ENCODE results near the gene MOG.

MOG gene

GRCh38 chr6:29620630-29621029 lies 36.3 kb upstream of the MOG start:
- Histone ChIP-seq H2AFZ (ENCODE audit: low read length) (no peak overlapping the region), H3K27ac (ENCODE audit: low read depth, low read length, poor library complexity, severe bottlenecking) (no peak overlapping the region), H3F3A (ENCODE audit: insufficient read depth, low read length) (no peaks in the 10 kb centered on the region), H3K79me2 (ENCODE audit: insufficient read depth, low read length) (no peaks in the 10 kb centered on the region), H3K4me3 (ENCODE audit: low read depth, low read length, poor library complexity, severe bottlenecking) (no peak overlapping the region), H3K27me3 (ENCODE audit: insufficient read depth, low read length) (no peaks in the 10 kb centered on the region), H3K4me1 (ENCODE audit: insufficient read depth, low read length, severe bottlenecking) (no peaks in the 10 kb centered on the region), H3K9me2 (ENCODE audit: low read depth, low read length) (no peaks in the 10 kb centered on the region), H3K4me2 (ENCODE audit: low read length) (no peak overlapping the region), H3K9ac (ENCODE audit: low read length) (no peak overlapping the region), H3K9me3 (ENCODE audit: low read length) (no peaks in the 10 kb centered on the region), H4K20me1 (ENCODE audit: insufficient read depth, low read length) (no peaks in the 10 kb centered on the region), H3K36me3 (ENCODE audit: insufficient read depth, low read length) (no peaks in the 10 kb centered on the region)
- TF ChIP-seq, protein P1, sequence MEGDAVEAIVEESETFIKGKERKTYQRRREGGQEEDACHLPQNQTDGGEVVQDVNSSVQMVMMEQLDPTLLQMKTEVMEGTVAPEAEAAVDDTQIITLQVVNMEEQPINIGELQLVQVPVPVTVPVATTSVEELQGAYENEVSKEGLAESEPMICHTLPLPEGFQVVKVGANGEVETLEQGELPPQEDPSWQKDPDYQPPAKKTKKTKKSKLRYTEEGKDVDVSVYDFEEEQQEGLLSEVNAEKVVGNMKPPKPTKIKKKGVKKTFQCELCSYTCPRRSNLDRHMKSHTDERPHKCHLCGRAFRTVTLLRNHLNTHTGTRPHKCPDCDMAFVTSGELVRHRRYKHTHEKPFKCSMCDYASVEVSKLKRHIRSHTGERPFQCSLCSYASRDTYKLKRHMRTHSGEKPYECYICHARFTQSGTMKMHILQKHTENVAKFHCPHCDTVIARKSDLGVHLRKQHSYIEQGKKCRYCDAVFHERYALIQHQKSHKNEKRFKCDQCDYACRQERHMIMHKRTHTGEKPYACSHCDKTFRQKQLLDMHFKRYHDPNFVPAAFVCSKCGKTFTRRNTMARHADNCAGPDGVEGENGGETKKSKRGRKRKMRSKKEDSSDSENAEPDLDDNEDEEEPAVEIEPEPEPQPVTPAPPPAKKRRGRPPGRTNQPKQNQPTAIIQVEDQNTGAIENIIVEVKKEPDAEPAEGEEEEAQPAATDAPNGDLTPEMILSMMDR (IDR thresholded peaks at IDR 0.05; ENCODE audit: low read length) = no peak
- TF ChIP-seq EZH2 (IDR thresholded peaks at IDR 0.05; ENCODE audit: borderline replicate concordance, low read length) = no peak

GRCh38 chr6:29624520-29624961 lies 32.4 kb upstream of the MOG start:
- no peaks in the 10 kb centered on the region for H3K27me3 ChIP-seq (ENCODE audit: insufficient read depth, low read length)
- H3K4me3 ChIP-seq (ENCODE audit: low read depth, low read length, poor library complexity, severe bottlenecking) = no peak overlapping the region
- H3K9me3 ChIP-seq (ENCODE audit: low read length) = no peaks in the 10 kb centered on the region
- H3K4me1 ChIP-seq (ENCODE audit: insufficient read depth, low read length, severe bottlenecking) = peaks cover 11% of the 10 kb centered on the region
- no peak overlapping the region for H3K4me2 ChIP-seq (ENCODE audit: low read length)
- no peaks in the 10 kb centered on the region for H3K9me2 ChIP-seq (ENCODE audit: low read depth, low read length)
- H2AFZ ChIP-seq (ENCODE audit: low read length) = no peak overlapping the region
- H3K79me2 ChIP-seq (ENCODE audit: insufficient read depth, low read length) = no peaks in the 10 kb centered on the region
- no peak overlapping the region for H3K27ac ChIP-seq (ENCODE audit: low read depth, low read length, poor library complexity, severe bottlenecking)
- no peak overlapping the region for H3K9ac ChIP-seq (ENCODE audit: low read length)
- H3K36me3 ChIP-seq (ENCODE audit: insufficient read depth, low read length) = no peaks in the 10 kb centered on the region
- TF ChIP-seq, protein P1 (IDR thresholded peaks at IDR 0.05; ENCODE audit: low read length) = no peak
- no peak for TF ChIP-seq EZH2 (IDR thresholded peaks at IDR 0.05; ENCODE audit: borderline replicate concordance, low read length)
- no peaks in the 10 kb centered on the region for H3F3A ChIP-seq (ENCODE audit: insufficient read depth, low read length)
- H4K20me1 ChIP-seq (ENCODE audit: insufficient read depth, low read length) = no peaks in the 10 kb centered on the region

DNA sequence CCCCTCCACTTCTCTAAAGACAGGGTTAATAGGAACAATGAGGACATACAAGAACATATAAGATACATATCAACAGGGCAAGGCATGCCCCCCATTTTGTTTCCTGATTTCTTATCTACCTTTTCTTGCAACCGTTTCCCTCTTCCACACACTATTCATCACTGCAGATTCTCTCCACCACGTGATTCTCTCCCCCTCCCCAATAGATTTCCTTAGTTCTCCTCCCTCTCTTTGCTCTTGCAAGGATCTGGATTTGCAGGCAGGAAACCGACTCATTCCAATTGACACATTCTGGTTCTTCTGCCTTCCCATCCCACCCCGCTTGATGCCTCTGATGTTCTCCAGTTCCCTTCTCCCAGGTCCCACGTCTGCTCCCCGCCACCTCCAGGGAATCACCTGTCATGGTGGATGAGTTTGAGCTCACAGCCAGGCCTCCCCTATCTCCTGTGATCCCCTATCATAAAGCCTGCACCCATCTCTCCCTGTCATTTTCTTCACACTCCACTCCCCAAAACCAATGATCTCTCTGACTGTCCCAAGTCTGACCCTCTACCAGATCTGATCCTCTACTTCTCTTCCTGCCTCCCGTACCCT lies 31.5 kb upstream of the MOG start:
- Histone ChIP-seq H3K9me2 (ENCODE audit: low read depth, low read length) (no peaks in the 10 kb centered on the region), H2AFZ (ENCODE audit: low read length) (no peak overlapping the region), H3K4me1 (ENCODE audit: insufficient read depth, low read length, severe bottlenecking) (peaks cover 11% of the 10 kb centered on the region), H4K20me1 (ENCODE audit: insufficient read depth, low read length) (no peaks in the 10 kb centered on the region), H3F3A (ENCODE audit: insufficient read depth, low read length) (no peaks in the 10 kb centered on the region), H3K4me2 (ENCODE audit: low read length) (no peak overlapping the region), H3K9me3 (ENCODE audit: low read length) (no peaks in the 10 kb centered on the region), H3K79me2 (ENCODE audit: insufficient read depth, low read length) (no peaks in the 10 kb centered on the region), H3K27me3 (ENCODE audit: insufficient read depth, low read length) (no peaks in the 10 kb centered on the region), H3K27ac (ENCODE audit: low read depth, low read length, poor library complexity, severe bottlenecking) (no peak overlapping the region), H3K4me3 (ENCODE audit: low read depth, low read length, poor library complexity, severe bottlenecking) (no peak overlapping the region), H3K9ac (ENCODE audit: low read length) (no peak overlapping the region), H3K36me3 (ENCODE audit: insufficient read depth, low read length) (no peaks in the 10 kb centered on the region)
- TF ChIP-seq, protein P1 (IDR thresholded peaks at IDR 0.05; ENCODE audit: low read length) = no peak
- TF ChIP-seq EZH2 (IDR thresholded peaks at IDR 0.05; ENCODE audit: borderline replicate concordance, low read length) = no peak

Measured in OCI-LY1 (cell line).